Muscle layer of duodenum (tissue), 2 donors: ENCODE results near the gene EID2.

Experiments used
- H3K27ac ChIP-seq: one replicate; pipeline ENCODE4 v1.7.0; 2013; ENCODE audit warnings: mild to moderate bottlenecking, low read length
- H3K27me3 ChIP-seq: one replicate; pipeline ENCODE4 v1.7.0; 2013; ENCODE audit warnings: low read depth, mild to moderate bottlenecking, control low read depth, low read length
- H3K36me3 ChIP-seq, 2 donors: one replicate each; pipeline ENCODE4 v1.7.0; 2013; ENCODE audit warnings: low read length in 2 of 2, control low read depth in 1 of 2, mild to moderate bottlenecking in 1 of 2; ENCODE audit not compliant: insufficient read depth in 2 of 2, control insufficient read depth in 1 of 2
- H3K4me1 ChIP-seq, 2 donors: one replicate each; pipeline ENCODE4 v1.7.0; 2013; ENCODE audit warnings: low read length in 2 of 2, mild to moderate bottlenecking in 2 of 2, control low read depth in 1 of 2, moderate library complexity in 1 of 2; ENCODE audit not compliant: insufficient read depth in 2 of 2, control insufficient read depth in 1 of 2
- H3K4me3 ChIP-seq, 2 donors: one replicate each; pipeline ENCODE4 v1.7.0; 2013; ENCODE audit warnings: low read length in 2 of 2, low read depth in 1 of 2, mild to moderate bottlenecking in 1 of 2
- H3K9me3 ChIP-seq, 2 donors: one replicate each; pipeline ENCODE4 v1.7.0; 2013; ENCODE audit warnings: low read length in 2 of 2, control low read depth in 1 of 2, mild to moderate bottlenecking in 1 of 2; ENCODE audit not compliant: control insufficient read depth in 1 of 2
- donor health status: healthy.

Gene EID2

DNA sequence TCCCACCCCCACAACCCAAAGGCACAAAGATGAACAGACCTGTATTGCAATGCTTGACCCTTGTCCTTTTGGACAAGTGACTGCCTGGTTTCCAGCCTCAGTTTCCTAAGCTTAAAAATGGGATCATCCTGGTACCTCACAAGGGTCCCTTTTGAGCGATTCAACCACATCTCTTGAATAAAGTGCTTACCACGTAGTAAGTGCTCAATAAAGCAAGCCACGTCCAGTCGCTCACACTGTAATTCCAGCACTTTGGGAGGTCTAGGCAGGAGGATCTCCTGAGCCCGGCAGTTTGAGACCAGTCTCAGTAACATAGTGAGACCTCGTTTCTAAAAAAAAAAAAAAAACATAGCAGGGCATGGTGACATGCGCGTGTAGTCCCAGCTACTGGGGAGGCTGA lies 40.0 kb downstream of the EID2 start:
- Histone ChIP-seq H3K9me3 (no peaks in the 10 kb centered on the region), H3K27ac (no peak overlapping the region), H3K27me3 (peaks cover 38% of the 10 kb centered on the region), H3K36me3 (no peaks in the 10 kb centered on the region), H3K4me3 (no peak overlapping the region), H3K4me1 (peaks cover 3 to 19% of the 10 kb centered on the region in 2 donors)

- Histone ChIP-seq H3K4me3 (peak within 1 kb of the TSS; percentile 16 to 40), H3K9me3 (no peaks in the 10 kb centered on the region), H3K27ac (no peak within 1 kb of the TSS), H3K4me1 (peaks cover 3 to 19% of the 10 kb centered on the region in 2 donors), H3K36me3 (no peaks in the 10 kb centered on the region), H3K27me3 (peaks cover 31% of the 10 kb centered on the region)
These were observed 40.9 kb downstream of the EID2 start, which contains the start of gene DLL3 for GRCh38 chr19:39498798-39499642. DLL3 (plus strand) TSS chr19:39498947; CDS start chr19:39498975, 28 bp downstream.

GRCh38 chr19:39497996-39498797 lies 41.8 kb downstream of the EID2 start:
- Histone ChIP-seq H3K27ac (no peak overlapping the region), H3K27me3 (peaks cover 27% of the 10 kb centered on the region), H3K4me3 (peak overlapping the region; percentile 16 to 40), H3K9me3 (no peaks in the 10 kb centered on the region), H3K4me1 (peaks cover 3 to 19% of the 10 kb centered on the region in 2 donors), H3K36me3 (no peaks in the 10 kb centered on the region)

- Histone ChIP-seq H3K9me3 (no peaks in the 10 kb centered on the region), H3K4me3 (peak overlapping the region in 1 of 2 donors; percentile 40), H3K4me1 (peaks cover 3 to 19% of the 10 kb centered on the region in 2 donors), H3K36me3 (no peaks in the 10 kb centered on the region), H3K27ac (no peak overlapping the region), H3K27me3 (peaks cover 27% of the 10 kb centered on the region)
These were observed 42.3 kb downstream of the EID2 start for GRCh38 chr19:39497701-39497995.

- Histone ChIP-seq H3K9me3 (no peaks in the 10 kb centered on the region), H3K27ac (no peak overlapping the region), H3K36me3 (peaks cover 0 to 12% of the 10 kb centered on the region in 2 donors), H3K4me1 (peaks cover 3 to 19% of the 10 kb centered on the region in 2 donors), H3K27me3 (peaks cover 27% of the 10 kb centered on the region), H3K4me3 (no peak overlapping the region)
These were observed 43.9 kb downstream of the EID2 start for GRCh38 chr19:39496063-39496462.

- H3K27me3 ChIP-seq: peaks cover 17% of the 10 kb centered on the region
- H3K9me3 ChIP-seq: no peaks in the 10 kb centered on the region
- no peak overlapping the region for H3K27ac ChIP-seq
- H3K4me3 ChIP-seq: no peak overlapping the region
- peaks cover 3 to 19% of the 10 kb centered on the region in 2 donors for H3K4me1 ChIP-seq
- H3K36me3 ChIP-seq: peaks cover 4 to 22% of the 10 kb centered on the region in 2 donors
These were observed 45.3 kb downstream of the EID2 start for GRCh38 chr19:39494661-39495060.

DNA sequence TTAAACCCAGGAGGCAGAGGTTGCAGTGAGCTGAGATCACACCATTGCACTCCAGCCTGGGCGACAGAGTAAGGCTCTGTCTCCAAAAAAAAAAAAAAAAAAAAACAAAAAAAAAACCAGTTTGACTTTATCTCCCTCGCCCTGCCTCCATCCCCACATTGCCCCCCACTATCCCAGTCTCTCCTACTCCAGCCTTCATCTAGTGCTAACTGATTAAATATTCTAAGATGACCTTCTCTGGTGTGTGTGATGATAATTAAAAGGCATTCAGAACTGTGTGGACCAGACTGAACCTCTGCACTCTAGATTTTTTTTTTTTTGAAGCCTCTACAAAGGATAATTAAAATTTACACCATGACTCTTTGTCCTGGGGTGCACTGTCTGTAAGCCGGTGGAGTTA lies 47.2 kb downstream of the EID2 start:
- H3K4me3 ChIP-seq: no peak overlapping the region
- no peak overlapping the region for H3K27ac ChIP-seq
- H3K9me3 ChIP-seq: no peaks in the 10 kb centered on the region
- H3K4me1 ChIP-seq: peaks cover 0 to 3% of the 10 kb centered on the region in 2 donors
- H3K27me3 ChIP-seq: peaks cover 4% of the 10 kb centered on the region
- peaks cover 20 to 41% of the 10 kb centered on the region in 2 donors for H3K36me3 ChIP-seq

- Histone ChIP-seq H3K27ac (no peak overlapping the region), H3K27me3 (no peaks in the 10 kb centered on the region), H3K36me3 (peaks cover 20 to 43% of the 10 kb centered on the region in 2 donors), H3K9me3 (no peaks in the 10 kb centered on the region), H3K4me1 (no peaks in the 10 kb centered on the region), H3K4me3 (no peak overlapping the region)
These were observed 47.7 kb downstream of the EID2 start for GRCh38 chr19:39492225-39492624.

- H3K36me3 ChIP-seq: peaks cover 39 to 64% of the 10 kb centered on the region in 2 donors
- H3K27ac ChIP-seq: no peak overlapping the region
- no peaks in the 10 kb centered on the region for H3K4me1 ChIP-seq
- H3K4me3 ChIP-seq: no peak overlapping the region
- H3K27me3 ChIP-seq: no peaks in the 10 kb centered on the region
- no peaks in the 10 kb centered on the region for H3K9me3 ChIP-seq
These were observed 50.2 kb downstream of the EID2 start for GRCh38 chr19:39489756-39490155.
